Lung (tissue), 12 donors: Measurements from ENCODE around the gene SERINC3. TPM values are rescaled to one million over a fixed set of nuclear protein-coding genes. Genes with fewer than 3 reads are reported as not detected.
A peak's percentile ranks its signal among the peaks of the same experiment; 100 is the strongest.

Source experiments
- ATAC-seq: fragments of 200-7000 bp; cut with Tn5 transposase; one replicate; pipeline ENCODE4 v1.9.1; 2020; ENCODE audit warnings: moderate number of reproducible peaks; ENCODE audit not compliant: insufficient read depth, low FRiP score
- DNase-seq, 3 donors: peaks; one replicate each; pipeline ENCODE4 v3.0.0-alpha.2; 2013 to 2017
- H3K27ac ChIP-seq, 2 donors: one replicate each; pipeline ENCODE4 v1.5.1; 2013; ENCODE audit warnings: mild to moderate bottlenecking in 2 of 2, moderate library complexity in 2 of 2, control low read depth in 1 of 2, inconsistent platforms in 1 of 2, low read depth in 1 of 2, low read length in 1 of 2
- H3K27me3 ChIP-seq, 3 donors: one replicate each; pipeline ENCODE4 v1.5.1; 2013; ENCODE audit warnings: low read length in 2 of 3; ENCODE audit not compliant: control insufficient read depth in 3 of 3, insufficient read depth in 3 of 3
- H3K36me3 ChIP-seq, 4 donors: one replicate each; pipeline ENCODE4 v1.5.1; 2013; ENCODE audit warnings: low read length in 4 of 4, mild to moderate bottlenecking in 1 of 4, moderate library complexity in 1 of 4; ENCODE audit not compliant: control insufficient read depth in 4 of 4, insufficient read depth in 4 of 4
- H3K4me1 ChIP-seq, 5 donors: one replicate each; pipeline ENCODE4 v1.5.1; 2013; ENCODE audit warnings: low read length in 5 of 5, mild to moderate bottlenecking in 2 of 5, moderate library complexity in 1 of 5; ENCODE audit not compliant: control insufficient read depth in 5 of 5, insufficient read depth in 5 of 5
- H3K4me3 ChIP-seq: one replicate; pipeline ENCODE4 v1.5.1; 2013; ENCODE audit warnings: mild to moderate bottlenecking, control low read depth, moderate library complexity
- H3K9ac ChIP-seq, 2 donors: one replicate each; pipeline ENCODE4 v1.5.1; 2013; ENCODE audit warnings: low read length in 2 of 2, control low read depth in 1 of 2; ENCODE audit not compliant: insufficient read depth in 1 of 2
- H3K9me3 ChIP-seq, 4 donors: one replicate each; pipeline ENCODE4 v1.5.1; 2013; ENCODE audit warnings: low read length in 3 of 4, mild to moderate bottlenecking in 1 of 4, moderate library complexity in 1 of 4; ENCODE audit not compliant: control insufficient read depth in 4 of 4, insufficient read depth in 3 of 4
- WGBS, 2 donors: extraction: QIAGEN DNeasy Blood & Tissue Kit; methylation state at CpG; one replicate each; pipeline ENCODE4 v1.1.7; 2013; 5-methylcytosine and 5-hydroxymethylcytosine counted together
- polyA plus RNA-seq, 2 donors: library from polyadenylated mRNA; stranded (reverse); fragments of 200-250 nt; gene quantifications; one replicate each; pipeline ENCODE4 v1.2.1, GENCODE V29; 2013
- total RNA-seq, 2 donors: library from RNA; depleted of rRNA in 1 of 2; stranded (reverse); fragments of >200 nt in 1 of 2; gene quantifications; one replicate each; pipeline ENCODE4 v1.2.1, GENCODE V29; 2014 to 2021
- TF ChIP-seq, protein P1 (sequence below): IDR thresholded peaks from 2 replicates; pipeline ENCODE4 v1.5.1; 2012; ENCODE audit warnings: mild to moderate bottlenecking; ENCODE audit errors: control extremely low read depth, extremely low read depth
- donor health status: control.
- donor health status: control.
- donor health status: Bipolar disorder and iron deficiency.
- donor health status: healthy.
- donor health status: DM: yes; HTN: yes; CAD: no.

SERINC3 gene
- total and polyA plus RNA-seq, 4 donors, result 36.7 to 83.9 (median 76.3) TPM

DNA sequence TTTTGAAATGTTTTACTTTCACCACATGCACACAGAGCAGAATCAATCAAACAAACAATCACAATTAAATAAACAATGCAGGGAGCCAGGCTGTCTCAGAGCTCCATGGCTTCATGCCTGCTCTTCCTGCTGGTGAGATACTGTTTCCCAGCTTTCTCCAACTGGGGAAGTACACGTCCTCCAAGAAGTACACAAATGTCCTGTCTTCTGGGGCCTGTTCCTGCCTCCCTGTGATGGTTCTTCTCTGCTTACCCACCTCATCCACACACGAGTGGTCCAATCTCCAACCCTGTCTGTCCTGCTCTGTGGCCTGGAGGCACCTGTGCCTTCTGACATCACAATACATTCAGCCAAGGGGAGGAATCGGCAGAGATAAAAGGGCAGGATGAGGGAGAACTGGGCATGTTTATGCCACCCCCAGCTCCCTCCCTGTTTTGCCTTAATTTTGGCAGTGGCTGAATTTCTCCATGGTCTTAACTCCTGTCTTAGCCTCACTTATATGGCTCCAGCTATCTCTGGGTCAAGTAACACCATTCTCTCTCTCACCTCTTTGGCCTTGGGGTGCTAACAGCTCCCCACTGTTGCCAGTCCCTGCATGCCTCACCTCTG lies 71.5 kb downstream of the SERINC3 start:
- peak overlapping the region in 1 of 2 donors; percentile 72 for H3K27ac ChIP-seq
- TF ChIP-seq, protein P1, sequence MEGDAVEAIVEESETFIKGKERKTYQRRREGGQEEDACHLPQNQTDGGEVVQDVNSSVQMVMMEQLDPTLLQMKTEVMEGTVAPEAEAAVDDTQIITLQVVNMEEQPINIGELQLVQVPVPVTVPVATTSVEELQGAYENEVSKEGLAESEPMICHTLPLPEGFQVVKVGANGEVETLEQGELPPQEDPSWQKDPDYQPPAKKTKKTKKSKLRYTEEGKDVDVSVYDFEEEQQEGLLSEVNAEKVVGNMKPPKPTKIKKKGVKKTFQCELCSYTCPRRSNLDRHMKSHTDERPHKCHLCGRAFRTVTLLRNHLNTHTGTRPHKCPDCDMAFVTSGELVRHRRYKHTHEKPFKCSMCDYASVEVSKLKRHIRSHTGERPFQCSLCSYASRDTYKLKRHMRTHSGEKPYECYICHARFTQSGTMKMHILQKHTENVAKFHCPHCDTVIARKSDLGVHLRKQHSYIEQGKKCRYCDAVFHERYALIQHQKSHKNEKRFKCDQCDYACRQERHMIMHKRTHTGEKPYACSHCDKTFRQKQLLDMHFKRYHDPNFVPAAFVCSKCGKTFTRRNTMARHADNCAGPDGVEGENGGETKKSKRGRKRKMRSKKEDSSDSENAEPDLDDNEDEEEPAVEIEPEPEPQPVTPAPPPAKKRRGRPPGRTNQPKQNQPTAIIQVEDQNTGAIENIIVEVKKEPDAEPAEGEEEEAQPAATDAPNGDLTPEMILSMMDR, result no peak
- ATAC-seq (no peak), DNase-seq (peak; percentile 33 to 78 (median 70))
- peaks cover 0 to 19% (median 7%) of the 10 kb centered on the region in 5 donors for H3K4me1 ChIP-seq
- H3K9me3 ChIP-seq, result no peaks in the 10 kb centered on the region
- H3K9ac ChIP-seq, result no peak overlapping the region
- H3K4me3 ChIP-seq, result no peak overlapping the region
- WGBS, 2 donors, result 45 to 69% methylated on average over 3 of the region's 3 CpGs
- H3K36me3 ChIP-seq, result no peaks in the 10 kb centered on the region
- no peaks in the 10 kb centered on the region for H3K27me3 ChIP-seq

DNA sequence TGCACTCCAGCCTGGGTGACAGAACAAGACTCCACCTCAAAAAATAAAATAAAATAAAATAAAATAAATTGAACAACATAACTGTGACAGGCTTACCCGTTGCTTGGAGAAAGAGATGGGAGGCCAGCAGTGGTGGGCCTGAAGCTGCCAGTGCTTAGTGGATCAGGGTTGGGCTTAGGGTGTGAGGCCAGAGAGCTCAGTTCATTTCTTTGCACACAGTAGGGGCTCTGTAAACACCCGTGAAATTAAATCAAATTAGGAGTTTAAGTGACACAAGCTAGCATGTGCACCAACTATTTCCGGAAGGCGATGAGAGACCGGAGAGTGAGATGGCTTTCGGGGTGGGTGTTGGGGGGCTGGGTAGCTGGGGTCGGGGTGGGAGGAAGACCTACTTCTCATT lies 72.0 kb downstream of the SERINC3 start:
- no peaks in the 10 kb centered on the region for H3K9me3 ChIP-seq
- H3K4me3 ChIP-seq, result no peak overlapping the region
- ATAC-seq (no peak), DNase-seq (peak in 1 of 3 donors; percentile 19)
- H3K9ac ChIP-seq, result no peak overlapping the region
- no peaks in the 10 kb centered on the region for H3K36me3 ChIP-seq
- H3K4me1 ChIP-seq, result peaks cover 0 to 19% (median 7%) of the 10 kb centered on the region in 5 donors
- H3K27me3 ChIP-seq, result no peaks in the 10 kb centered on the region
- 61 to 70% methylated on average over 7 of the region's 7 CpGs for WGBS, 2 donors
- no peak overlapping the region for H3K27ac ChIP-seq
- TF ChIP-seq, protein P1, result no peak

GRCh38 chr20:44448753-44449546 lies 72.9 kb downstream of the SERINC3 start:
- 73 to 81% methylated on average over 9 of the region's 9 CpGs for WGBS, 2 donors
- ATAC-seq (no peak), DNase-seq (no peak)
- Histone ChIP-seq H3K36me3 (no peaks in the 10 kb centered on the region), H3K27me3 (no peaks in the 10 kb centered on the region), H3K4me1 (peaks cover 0 to 19% (median 7%) of the 10 kb centered on the region in 5 donors), H3K27ac (no peak overlapping the region), H3K9me3 (no peaks in the 10 kb centered on the region), H3K4me3 (no peak overlapping the region), H3K9ac (no peak overlapping the region)
- TF ChIP-seq, protein P1, result no peak
